Stomach (tissue), 4 donors: ENCODE results near the gene CMTR1.

Source experiments
- POLR2A ChIP-seq, 4 donors: fragments of 450-650 bp; IDR thresholded peaks; one replicate each; pipeline ENCODE4 v1.6.1; 2016; ENCODE audit warnings: antibody characterized with exemption in 4 of 4, control low read depth in 2 of 4, mild to moderate bottlenecking in 1 of 4, moderate library complexity in 1 of 4
- TF ChIP-seq, protein P1 (sequence below), 7 experiments: fragments of 450-650 bp in 4 of 7; fragments of 200-600 bp in 3 of 7; sonication (generic) in 3 of 7; IDR thresholded peaks; one replicate each; pipeline ENCODE4 v1.5.1; 2016 to 2019; ENCODE audit warnings: antibody characterized with exemption in 7 of 7, control low read depth in 2 of 7, mild to moderate bottlenecking in 1 of 7

DNA sequence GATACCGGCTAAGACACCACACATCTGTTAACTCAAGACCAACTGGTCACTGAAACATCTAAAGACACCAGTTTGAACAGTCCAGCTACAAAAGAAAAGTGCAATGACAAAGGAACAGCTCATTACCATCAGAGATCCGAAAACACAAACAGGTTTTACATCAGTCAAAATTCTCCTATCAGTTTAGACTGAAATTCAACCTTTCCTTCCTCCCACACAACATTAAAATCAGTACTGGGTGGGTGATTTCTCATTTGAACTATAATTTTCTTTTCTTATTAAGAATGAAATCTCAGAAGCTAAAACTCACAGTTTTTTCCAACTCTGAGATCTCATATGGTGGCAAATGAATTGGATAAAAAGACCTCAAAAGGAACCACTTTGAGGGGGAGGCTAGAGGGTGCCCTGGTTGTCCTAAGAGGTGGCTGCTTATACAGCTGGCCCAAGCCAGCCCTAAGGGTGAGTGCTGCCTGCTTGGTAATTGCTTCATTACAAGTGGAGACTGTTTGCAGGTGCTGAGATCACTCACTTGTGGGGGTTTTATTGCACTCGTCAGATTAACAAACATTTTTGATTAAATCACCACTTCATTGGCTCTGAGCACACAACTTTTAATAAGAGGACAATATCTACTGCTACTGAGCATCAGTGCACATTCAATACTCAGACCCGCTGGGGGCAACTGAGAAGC lies 62.4 kb downstream of the CMTR1 start:
- TF ChIP-seq, protein P1, sequence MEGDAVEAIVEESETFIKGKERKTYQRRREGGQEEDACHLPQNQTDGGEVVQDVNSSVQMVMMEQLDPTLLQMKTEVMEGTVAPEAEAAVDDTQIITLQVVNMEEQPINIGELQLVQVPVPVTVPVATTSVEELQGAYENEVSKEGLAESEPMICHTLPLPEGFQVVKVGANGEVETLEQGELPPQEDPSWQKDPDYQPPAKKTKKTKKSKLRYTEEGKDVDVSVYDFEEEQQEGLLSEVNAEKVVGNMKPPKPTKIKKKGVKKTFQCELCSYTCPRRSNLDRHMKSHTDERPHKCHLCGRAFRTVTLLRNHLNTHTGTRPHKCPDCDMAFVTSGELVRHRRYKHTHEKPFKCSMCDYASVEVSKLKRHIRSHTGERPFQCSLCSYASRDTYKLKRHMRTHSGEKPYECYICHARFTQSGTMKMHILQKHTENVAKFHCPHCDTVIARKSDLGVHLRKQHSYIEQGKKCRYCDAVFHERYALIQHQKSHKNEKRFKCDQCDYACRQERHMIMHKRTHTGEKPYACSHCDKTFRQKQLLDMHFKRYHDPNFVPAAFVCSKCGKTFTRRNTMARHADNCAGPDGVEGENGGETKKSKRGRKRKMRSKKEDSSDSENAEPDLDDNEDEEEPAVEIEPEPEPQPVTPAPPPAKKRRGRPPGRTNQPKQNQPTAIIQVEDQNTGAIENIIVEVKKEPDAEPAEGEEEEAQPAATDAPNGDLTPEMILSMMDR (IDR thresholded peaks at IDR 0.05), result no peak
- no peak for TF ChIP-seq POLR2A (IDR thresholded peaks at IDR 0.05)
